Measurements from ENCODE around the gene SDHD. TPM values are rescaled to one million over a fixed set of nuclear protein-coding genes. Genes with fewer than 3 reads are reported as not detected.
"Not testable (repeated sequence)": the region's sequence is repeated elsewhere in the genome, so short reads cannot be mapped to it uniquely, and the experiment has no call there.

The SDHD gene
- total and polyA plus RNA-seq, 8 donors = 28.5 to 53.1 (median 39.7) TPM

DNA sequence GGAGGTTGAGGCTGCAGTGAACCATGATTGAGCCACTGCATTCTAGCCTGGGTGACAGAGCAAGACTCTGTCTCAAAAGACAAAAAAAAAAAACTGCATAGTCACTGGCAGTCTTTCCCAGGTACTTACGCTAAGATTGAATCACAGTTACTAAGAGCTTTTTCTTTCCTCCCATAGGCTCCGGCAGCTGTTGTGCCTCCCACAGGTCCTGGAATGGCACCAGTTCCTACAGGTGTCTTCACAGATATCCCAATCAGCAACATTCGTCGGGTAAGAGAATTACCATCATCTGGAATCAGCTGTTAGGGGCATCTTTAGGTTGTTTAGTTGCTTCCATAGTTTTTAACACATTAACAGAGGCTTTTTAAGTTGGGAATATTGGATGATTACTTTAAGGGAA is 41.7 kb upstream of the SDHD start:
- Histone ChIP-seq H3K9me3 (no peaks in the 10 kb centered on the region), H3K4me1 (peaks cover 0 to 8% (median 0%) of the 10 kb centered on the region in 3 donors), H3K4me3 (no peak overlapping the region), H3K36me3 (peaks cover 0 to 14% (median 0%) of the 10 kb centered on the region in 3 donors), H3K27me3 (no peaks in the 10 kb centered on the region), H3K27ac (no peak overlapping the region)
- TF ChIP-seq CTCF (IDR thresholded peaks at IDR 0.05) = no peak
- DNase-seq (peak in 4 of 6 donors; percentile 34 to 68 (median 60)), FAIRE-seq (no peak), ATAC-seq (peak; percentile 79 to 92 (median 89))
- intact Hi-C loops (cut with DNase I) = no loop called here
- 45 to 46% methylated on average over 4 of the region's 4 CpGs for WGBS, 2 donors

DNA sequence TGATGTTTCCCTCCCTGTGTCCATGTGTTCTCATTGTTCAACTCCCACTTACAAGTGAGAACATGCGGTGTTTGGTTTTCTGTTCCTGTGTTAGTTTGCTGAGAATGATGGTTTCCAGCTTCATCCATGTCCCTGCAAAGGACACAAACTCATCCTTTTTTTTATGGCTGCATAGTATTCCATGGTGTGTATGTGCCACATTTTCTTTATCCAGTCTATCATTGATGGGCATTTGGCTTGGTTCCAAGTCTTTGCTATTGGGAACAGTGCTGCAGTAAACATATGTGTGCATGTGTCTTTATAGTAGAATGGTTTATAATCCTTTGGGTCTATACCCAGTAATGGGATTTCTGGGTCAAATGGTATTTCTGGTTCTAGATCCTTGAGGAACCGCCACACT is 40.0 kb upstream of the SDHD start:
- intact Hi-C loops (cut with DNase I); H3K9me3 ChIP-seq; DNase-seq; H3K4me3 ChIP-seq; H3K27me3 ChIP-seq; FAIRE-seq; H3K4me1 ChIP-seq; H3K27ac ChIP-seq; ATAC-seq: not testable (repeated sequence)
- WGBS, 2 donors = 98 to 99% methylated on average over 2 of the region's 2 CpGs
- peaks cover 0 to 17% (median 0%) of the 10 kb centered on the region in 3 donors for H3K36me3 ChIP-seq

GRCh38 chr11:112048256-112048655 is 38.4 kb upstream of the SDHD start:
- FAIRE-seq; ATAC-seq; H3K9me3 ChIP-seq; H3K27me3 ChIP-seq; H3K4me1 ChIP-seq; intact Hi-C loops (cut with DNase I); H3K4me3 ChIP-seq; DNase-seq; H3K27ac ChIP-seq: not testable (repeated sequence)
- peaks cover 0 to 33% (median 0%) of the 10 kb centered on the region in 3 donors for H3K36me3 ChIP-seq
- 93 to 99% methylated on average over 3 of the region's 3 CpGs for WGBS, 2 donors

- 49 to 50% methylated on average over 2 of the region's 2 CpGs for WGBS, 2 donors
- Histone ChIP-seq H3K27me3 (no peaks in the 10 kb centered on the region), H3K9me3 (no peaks in the 10 kb centered on the region), H3K36me3 (peaks cover 0 to 35% (median 0%) of the 10 kb centered on the region in 3 donors), H3K4me1 (no peaks in the 10 kb centered on the region), H3K27ac (no peak overlapping the region), H3K4me3 (no peak overlapping the region)
- no peak for DNase-seq
- intact Hi-C loops (cut with DNase I) = no loop called here
- ATAC-seq = no peak
- FAIRE-seq = no peak
- no peak for TF ChIP-seq CTCF (IDR thresholded peaks at IDR 0.05)
Observed at GRCh38 chr11:112049777-112050176, 36.9 kb upstream of the SDHD start.

DNA sequence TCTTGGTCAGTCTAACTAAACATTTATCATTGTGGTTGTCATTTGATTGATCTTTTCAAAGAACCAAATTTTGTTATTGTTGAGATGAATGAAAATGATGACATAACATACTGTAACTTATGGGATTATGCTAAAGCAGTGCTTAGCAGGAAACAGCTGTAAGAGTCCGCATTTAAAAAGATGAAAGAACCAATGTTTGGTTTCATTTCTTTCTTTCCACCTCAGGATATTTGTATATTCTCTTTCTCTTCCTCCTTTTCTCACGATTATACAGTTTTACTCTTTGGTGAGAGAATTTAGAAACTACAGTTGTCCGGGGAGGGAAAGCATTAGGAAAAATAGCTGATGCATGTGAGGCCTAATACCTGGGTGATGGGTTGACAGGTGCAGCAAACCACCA is 36.0 kb upstream of the SDHD start:
- H3K4me3 ChIP-seq = no peak overlapping the region
- DNase-seq (no peak), FAIRE-seq (no peak), ATAC-seq (no peak)
- intact Hi-C loops (cut with DNase I) = no loop called here
- no peaks in the 10 kb centered on the region for H3K9me3 ChIP-seq
- TF ChIP-seq CTCF (IDR thresholded peaks at IDR 0.05) = no peak
- no peaks in the 10 kb centered on the region for H3K4me1 ChIP-seq
- H3K27me3 ChIP-seq = no peaks in the 10 kb centered on the region
- WGBS, 2 donors = 87 to 89% methylated on average over 3 of the region's 3 CpGs
- H3K27ac ChIP-seq = no peak overlapping the region
- H3K36me3 ChIP-seq = peaks cover 0 to 27% (median 0%) of the 10 kb centered on the region in 3 donors

DNA sequence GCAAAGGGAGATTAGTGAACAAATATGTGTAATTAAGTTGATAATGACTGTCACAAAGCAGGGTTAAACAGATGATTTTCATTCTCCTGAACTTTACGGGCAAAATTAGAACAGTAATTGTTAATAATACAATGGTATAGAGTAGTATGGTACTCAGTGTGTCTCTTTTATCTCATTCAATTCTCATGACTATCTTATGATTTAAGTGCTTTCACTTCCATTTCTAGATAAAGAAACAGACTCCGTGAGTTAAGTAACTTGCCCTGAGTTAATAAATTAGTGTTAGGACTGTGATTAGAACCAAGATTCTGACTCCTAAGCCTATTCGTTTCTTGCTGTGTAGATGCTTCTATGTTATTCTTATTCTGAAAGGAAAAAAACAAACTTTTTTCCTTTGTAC is 34.9 kb upstream of the SDHD start:
- intact Hi-C loops (cut with DNase I) = no loop called here
- no peak overlapping the region for H3K27ac ChIP-seq
- 84 to 94% methylated on average over 3 of the region's 3 CpGs for WGBS, 2 donors
- H3K9me3 ChIP-seq = no peaks in the 10 kb centered on the region
- DNase-seq (no peak), FAIRE-seq (no peak), ATAC-seq (no peak)
- H3K27me3 ChIP-seq = no peaks in the 10 kb centered on the region
- no peak overlapping the region for H3K4me3 ChIP-seq
- H3K36me3 ChIP-seq = peaks cover 0 to 25% (median 0%) of the 10 kb centered on the region in 3 donors
- TF ChIP-seq CTCF (IDR thresholded peaks at IDR 0.05) = no peak
- H3K4me1 ChIP-seq = no peaks in the 10 kb centered on the region
